HG03097 (cell line): Measurements from ENCODE around the gene ACIN1.

Experiments used
- ATAC-seq: cut with Tn5 transposase; IDR thresholded peaks from one replicate; pipeline ENCODE4 v1.9.1; 2021; ENCODE audit not compliant: unreplicated experiment, low FRiP score

The ACIN1 gene

GRCh38 chr14:23089498-23090253, 5.3 kb downstream of the ACIN1 start:
- ATAC-seq: no peak

DNA sequence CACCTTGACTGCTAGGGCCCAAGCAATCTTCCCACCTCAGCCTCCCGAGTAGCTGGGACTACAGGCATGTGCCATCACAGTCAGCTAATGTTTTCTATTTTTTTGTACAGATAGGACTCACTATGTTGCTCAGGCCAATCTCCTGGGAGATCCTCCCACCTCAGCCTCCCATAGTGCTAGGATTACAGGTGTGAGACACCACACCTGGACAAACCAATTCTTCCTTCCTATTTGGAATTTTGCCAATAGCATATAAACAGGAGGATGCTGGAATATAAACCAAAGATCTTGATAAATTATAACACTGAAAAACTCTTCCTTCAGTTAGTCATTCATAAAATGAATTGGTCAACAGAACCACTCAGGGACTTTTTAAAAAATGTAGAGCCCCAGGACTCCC, 8.4 kb downstream of the ACIN1 start:
- no peak for ATAC-seq

- ATAC-seq: no peak
Measured at GRCh38 chr14:23085458-23085857, 9.5 kb downstream of the ACIN1 start.

DNA sequence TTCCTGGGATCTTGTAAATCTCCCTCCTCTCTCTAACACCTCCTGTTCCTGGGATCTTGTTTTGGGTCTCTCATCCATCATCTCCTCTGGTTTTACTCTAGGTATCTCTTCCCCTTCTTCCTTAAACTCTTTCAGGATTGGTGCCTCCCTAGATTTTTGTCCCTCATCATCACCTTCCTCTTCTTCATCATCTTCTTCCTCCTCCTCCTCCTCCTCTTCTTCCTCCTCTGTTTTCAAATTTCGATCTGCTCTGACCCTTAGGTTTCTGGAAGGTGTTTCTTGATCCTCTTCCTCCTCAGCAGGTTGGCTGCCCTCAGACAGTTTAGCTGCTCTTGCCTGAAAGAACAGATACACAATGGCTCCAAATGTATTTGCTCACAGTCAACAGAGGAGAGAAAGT, 14.5 kb downstream of the ACIN1 start:
- ATAC-seq: no peak

- no peak for ATAC-seq
Measured at GRCh38 chr14:23079716-23080115, 15.2 kb downstream of the ACIN1 start.

DNA sequence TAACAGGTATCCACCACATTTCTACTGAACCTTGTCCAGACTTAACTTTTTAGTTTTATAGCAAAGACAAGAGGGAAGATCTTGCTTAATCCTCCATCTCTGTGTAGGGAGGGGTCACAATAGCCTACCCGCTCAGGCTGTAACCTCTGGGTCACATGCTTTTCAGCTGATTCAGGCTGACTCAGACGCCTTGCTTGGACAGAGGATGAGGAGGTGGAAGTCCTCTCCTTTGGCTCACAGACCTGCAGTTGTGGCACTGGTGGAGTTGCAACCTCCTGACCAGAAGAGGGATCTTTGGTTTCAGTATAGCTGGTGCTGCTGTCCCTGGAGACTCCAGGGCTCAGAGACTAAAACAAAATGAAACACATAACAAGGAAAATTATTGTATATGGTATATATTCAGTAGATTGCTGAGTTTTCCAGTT, 16.2 kb downstream of the ACIN1 start:
- ATAC-seq: no peak

DNA sequence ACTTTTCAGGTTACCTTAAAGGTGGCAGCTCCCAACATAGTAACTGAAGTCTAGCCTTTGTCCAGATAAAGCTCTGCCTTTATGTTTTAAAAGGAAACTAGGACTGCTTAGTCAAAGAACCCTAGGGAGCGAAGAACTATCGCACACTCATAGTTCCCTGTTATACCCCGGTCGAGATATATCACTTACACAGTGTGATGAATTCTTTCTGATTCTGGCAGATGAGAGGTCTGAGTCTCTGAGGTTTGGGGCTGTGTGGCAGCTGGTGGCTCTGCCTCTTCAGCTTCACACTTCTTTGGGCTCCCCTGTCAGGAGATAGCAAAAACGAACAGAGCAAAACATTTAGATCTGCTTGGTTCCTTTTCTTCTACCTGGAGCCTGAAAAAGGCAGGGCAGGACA, 17.0 kb downstream of the ACIN1 start:
- ATAC-seq: no peak

DNA sequence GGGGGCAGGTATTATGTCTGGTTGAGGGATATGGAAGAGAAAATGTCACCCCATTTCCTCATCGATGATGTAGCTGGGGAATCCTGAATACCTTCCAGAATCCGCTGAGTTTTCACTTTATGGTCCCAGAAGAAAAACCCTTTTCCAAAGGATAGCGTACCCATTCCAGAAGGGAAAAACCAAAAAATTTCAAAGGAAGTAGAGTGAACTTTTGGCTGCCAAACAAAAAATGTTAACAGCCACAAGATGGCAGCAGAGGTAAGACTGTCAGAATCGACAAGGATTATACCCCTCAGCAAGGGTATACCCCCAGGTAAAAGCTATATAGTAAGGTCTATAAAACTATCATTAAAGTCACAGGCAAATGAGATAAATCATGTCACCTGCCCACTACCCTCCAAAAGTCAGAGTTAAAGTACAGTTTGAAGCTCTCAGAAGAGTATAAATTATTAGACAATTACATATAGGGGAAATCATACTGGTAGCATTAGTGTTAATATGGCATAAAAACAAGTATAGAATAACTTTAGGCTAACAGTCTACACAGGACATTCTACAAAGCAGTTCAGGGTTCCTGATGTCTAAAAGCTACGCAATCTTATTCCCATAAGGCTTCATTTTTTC, 18.0 kb downstream of the ACIN1 start:
- ATAC-seq: no peak

GRCh38 chr14:23074906-23075305, 20.0 kb downstream of the ACIN1 start:
- ATAC-seq: no peak

- no peak for ATAC-seq
Measured at GRCh38 chr14:23071921-23072539, 22.9 kb downstream of the ACIN1 start.

DNA sequence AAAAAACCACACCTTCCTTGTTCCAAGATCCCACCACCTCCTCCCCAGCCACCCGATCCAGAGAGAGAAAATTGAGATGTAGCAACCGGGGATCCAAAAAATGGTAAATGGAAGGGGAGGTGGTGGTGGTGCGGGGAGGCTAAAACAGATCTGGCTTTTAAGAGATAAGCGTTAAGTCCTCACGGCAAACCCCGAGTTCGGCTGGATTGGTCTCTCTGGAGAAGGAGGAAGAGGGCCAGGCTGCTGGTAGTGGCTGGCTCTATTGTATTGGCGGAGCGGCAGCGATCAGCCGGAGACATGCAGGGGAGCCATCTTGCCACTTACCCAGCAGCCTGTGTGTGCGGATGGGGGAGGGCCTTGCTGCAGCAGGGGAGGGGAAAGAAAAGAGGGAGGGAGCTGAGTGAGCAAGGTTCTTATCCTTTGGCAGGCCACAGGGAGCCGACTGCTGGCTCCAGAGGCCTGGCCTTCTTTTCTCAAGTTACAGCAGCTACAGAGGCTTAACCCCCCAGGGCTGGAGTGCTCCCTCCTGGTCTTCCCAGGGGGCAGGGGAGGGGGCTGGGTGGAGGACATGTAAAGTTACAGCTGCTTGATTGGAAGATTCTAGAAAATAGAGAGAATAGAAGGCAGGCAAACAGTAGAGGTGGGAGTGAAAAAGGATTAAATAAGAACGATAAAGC, 23.6 kb downstream of the ACIN1 start:
- ATAC-seq: peak; percentile 66

GRCh38 chr14:23070262-23071129, 24.4 kb downstream of the ACIN1 start:
- ATAC-seq: no peak

- ATAC-seq: no peak
Measured at GRCh38 chr14:23069413-23069806, 25.5 kb downstream of the ACIN1 start.

DNA sequence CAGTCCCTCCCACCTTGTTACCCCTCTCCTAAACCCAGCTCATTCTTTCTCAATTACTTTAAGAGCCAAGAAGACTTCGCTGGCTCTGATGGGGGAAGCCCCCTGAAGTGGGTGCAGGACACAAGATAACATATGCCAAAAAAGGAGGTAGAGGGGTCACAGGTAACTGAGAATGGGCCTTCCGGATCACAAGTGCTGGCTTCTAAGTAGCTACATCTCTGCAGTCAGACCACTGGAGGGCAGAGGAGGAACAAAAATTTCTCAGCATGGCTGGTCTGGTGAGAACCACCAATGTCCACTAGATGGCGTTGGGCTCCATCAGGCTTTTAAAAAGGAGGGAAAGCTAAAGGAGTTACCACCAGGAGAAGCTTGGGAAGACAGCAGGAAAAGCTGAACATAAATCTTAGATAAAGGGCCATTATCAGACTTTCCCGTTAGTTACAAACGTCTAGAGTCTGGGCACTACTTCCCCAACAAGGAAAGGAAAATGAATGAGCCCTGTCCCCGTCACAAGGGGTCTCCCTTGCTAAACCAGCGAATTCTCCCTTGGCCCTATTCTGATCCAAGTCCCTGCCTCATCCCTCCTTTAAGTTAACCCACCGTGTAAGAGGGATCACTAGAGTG, 26.0 kb downstream of the ACIN1 start:
- ATAC-seq: peak; percentile 68

DNA sequence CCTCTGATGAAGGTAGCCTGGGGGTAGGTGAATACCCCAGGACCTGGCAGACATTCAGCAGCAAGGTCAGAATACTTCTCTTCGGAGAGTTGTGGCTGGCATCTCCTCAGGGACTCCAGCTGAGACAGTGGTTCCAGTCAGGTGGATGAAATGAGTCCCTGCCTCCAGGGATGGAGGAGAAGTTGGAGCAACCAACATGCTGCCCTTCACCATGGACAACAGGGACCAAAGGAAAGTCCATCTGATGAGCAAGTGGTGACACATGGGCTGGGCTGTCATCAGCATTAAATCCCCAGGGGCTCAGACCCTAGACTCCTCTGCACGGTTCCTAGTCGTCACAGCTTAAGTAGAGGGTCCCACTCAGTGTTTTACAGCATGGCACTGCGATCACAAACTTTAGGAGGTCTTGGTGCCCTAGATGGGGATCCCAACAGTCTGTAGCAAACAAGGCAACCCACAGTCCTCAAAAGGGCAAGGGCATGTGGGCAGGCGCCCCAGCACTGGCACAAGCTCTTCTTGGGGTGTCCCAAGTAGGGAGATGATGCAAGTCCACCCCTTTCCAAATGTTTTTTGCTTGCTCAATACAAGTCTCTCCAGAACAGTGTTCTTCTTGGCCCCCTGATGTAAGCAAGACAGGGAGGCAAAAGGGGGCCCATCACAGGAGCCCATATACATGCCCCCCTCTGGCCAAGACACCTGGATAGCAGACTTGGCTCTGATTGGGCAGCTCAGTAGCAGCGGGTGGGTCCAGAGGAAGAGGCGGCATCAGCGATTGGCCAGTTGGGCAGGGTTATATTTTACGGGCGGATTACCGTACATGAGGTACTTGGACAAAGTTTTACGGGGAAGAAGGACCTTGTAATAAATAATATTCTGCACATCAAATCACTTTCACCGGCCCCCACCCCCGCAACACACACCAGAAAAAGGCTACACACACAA, 26.8 kb downstream of the ACIN1 start:
- ATAC-seq: no peak

- ATAC-seq: no peak
Measured at GRCh38 chr14:23066855-23067744, 27.8 kb downstream of the ACIN1 start.

- ATAC-seq: no peak
Measured at GRCh38 chr14:23066368-23066767, 28.6 kb downstream of the ACIN1 start.

- no peak for ATAC-seq
Measured at GRCh38 chr14:23063601-23064000, 31.3 kb downstream of the ACIN1 start.
